H9 (cell line): ENCODE data around the gene TUBGCP5. TPM values are rescaled to one million over a fixed set of nuclear protein-coding genes. Genes with fewer than 3 reads are reported as not detected.
"Not testable (repeated sequence)": the region's sequence is repeated elsewhere in the genome, so short reads cannot be mapped to it uniquely, and the experiment has no call there.

Source experiments
- DNase-seq: peaks from one replicate; pipeline ENCODE4 v3.0.0-alpha.2; 2017
- H2AFZ ChIP-seq: one replicate; pipeline ENCODE4 v1.6.1; 2013; ENCODE audit warnings: mild to moderate bottlenecking, low read length, control low read depth, moderate library complexity
- H2AK5ac ChIP-seq: 2 replicates; pipeline ENCODE4 v1.6.1; 2013; ENCODE audit warnings: low read length, control low read depth, mixed read lengths; ENCODE audit not compliant: insufficient read length
- H2BK120ac ChIP-seq: one replicate; pipeline ENCODE4 v1.6.1; 2013; ENCODE audit warnings: low read depth, mild to moderate bottlenecking, low read length, control low read depth, inconsistent platforms; ENCODE audit not compliant: poor library complexity, severe bottlenecking
- H2BK12ac ChIP-seq: 2 replicates; pipeline ENCODE4 v1.6.1; 2013; ENCODE audit warnings: low read length, control low read depth, mixed read lengths, low read depth; ENCODE audit not compliant: insufficient read length
- H2BK15ac ChIP-seq: 2 replicates; pipeline ENCODE4 v1.6.1; 2013; ENCODE audit warnings: low read depth, low read length, control low read depth
- H2BK20ac ChIP-seq: one replicate; pipeline ENCODE4 v1.6.1; 2013; ENCODE audit warnings: low read depth, mild to moderate bottlenecking, low read length, control low read depth, inconsistent platforms; ENCODE audit not compliant: poor library complexity, severe bottlenecking
- H2BK5ac ChIP-seq: 2 replicates; pipeline ENCODE4 v1.6.1; 2013; ENCODE audit warnings: low read length, control low read depth, mixed read lengths; ENCODE audit not compliant: insufficient read length
- H3K14ac ChIP-seq: 2 replicates; pipeline ENCODE4 v1.6.1; 2013; ENCODE audit warnings: low read length, control low read depth; ENCODE audit not compliant: insufficient read depth
- H3K18ac ChIP-seq: 2 replicates; pipeline ENCODE4 v1.6.1; 2013; ENCODE audit warnings: low read depth, mild to moderate bottlenecking, mixed read lengths, low read length, control low read depth; ENCODE audit not compliant: insufficient read length
- H3K23ac ChIP-seq: 2 replicates; pipeline ENCODE4 v1.6.1; 2013; ENCODE audit warnings: low read length, control low read depth, mixed read lengths, low read depth; ENCODE audit not compliant: insufficient read length
- H3K23me2 ChIP-seq: 2 replicates; pipeline ENCODE4 v1.6.1; 2013; ENCODE audit warnings: low read depth, mild to moderate bottlenecking, mixed read lengths, low read length, control low read depth; ENCODE audit not compliant: insufficient read length, poor library complexity, severe bottlenecking
- H3K27ac ChIP-seq: 2 replicates; pipeline ENCODE4 v1.5.1; 2013; ENCODE audit warnings: low read length, control low read depth, mixed read lengths, low read depth; ENCODE audit not compliant: insufficient read length
- H3K27me3 ChIP-seq: 2 replicates; pipeline ENCODE4 v1.6.1; 2013; ENCODE audit warnings: low read length, control low read depth, inconsistent platforms; ENCODE audit not compliant: insufficient read depth
- H3K4ac ChIP-seq: 2 replicates; pipeline ENCODE4 v1.6.1; 2013; ENCODE audit warnings: low read depth, mild to moderate bottlenecking, control low read depth, inconsistent platforms, low read length, moderate library complexity
- H3K4me1 ChIP-seq: 2 replicates; pipeline ENCODE4 v1.6.1; 2013; ENCODE audit warnings: low read length, control low read depth, inconsistent platforms; ENCODE audit not compliant: insufficient read depth
- H3K4me2 ChIP-seq: 2 replicates; pipeline ENCODE4 v1.6.1; 2013; ENCODE audit warnings: low read length, control low read depth, mixed read lengths; ENCODE audit not compliant: insufficient read length, insufficient read depth
- H3K56ac ChIP-seq: 2 replicates; pipeline ENCODE4 v1.6.1; 2013; ENCODE audit warnings: low read depth, mild to moderate bottlenecking, mixed read lengths, low read length, control low read depth; ENCODE audit not compliant: insufficient read length
- H3K79me1 ChIP-seq: 2 replicates; pipeline ENCODE4 v1.6.1; 2013; ENCODE audit warnings: low read depth, mild to moderate bottlenecking, moderate library complexity, low read length, control low read depth, inconsistent platforms; ENCODE audit not compliant: insufficient read depth, poor library complexity, severe bottlenecking
- H3K79me2 ChIP-seq: 2 replicates; pipeline ENCODE4 v1.6.1; 2013; ENCODE audit warnings: low read length, control low read depth, inconsistent platforms; ENCODE audit not compliant: insufficient read depth
- H3K9ac ChIP-seq: 2 replicates; pipeline ENCODE4 v1.6.1; 2013; ENCODE audit warnings: low read length, control low read depth, mixed read lengths; ENCODE audit not compliant: insufficient read length; ENCODE audit errors: extremely low read depth
- H3K9me3 ChIP-seq: one replicate; pipeline ENCODE4 v1.6.1; 2013; ENCODE audit warnings: low read depth, low read length, inconsistent platforms; ENCODE audit not compliant: control insufficient read depth
- H3T11ph ChIP-seq: one replicate; pipeline ENCODE4 v1.6.1; 2013; ENCODE audit warnings: mild to moderate bottlenecking, low read length, control low read depth, inconsistent platforms
- H4K20me1 ChIP-seq: one replicate; pipeline ENCODE4 v1.6.1; 2013; ENCODE audit not compliant: control insufficient read depth, insufficient read length, insufficient read depth
- H4K5ac ChIP-seq: 2 replicates; pipeline ENCODE4 v1.6.1; 2013; ENCODE audit warnings: low read depth, mild to moderate bottlenecking, mixed read lengths, low read length, control low read depth; ENCODE audit not compliant: insufficient read length
- H4K8ac ChIP-seq: replicated peaks from 2 replicates; pipeline ENCODE4 v1.6.1; 2013; ENCODE audit warnings: low read length, control low read depth, mixed read lengths, low read depth; ENCODE audit not compliant: insufficient read length
- H4K91ac ChIP-seq: 2 replicates; pipeline ENCODE4 v1.6.1; 2013; ENCODE audit warnings: low read depth, mild to moderate bottlenecking, moderate library complexity, mixed read lengths, low read length, control low read depth; ENCODE audit not compliant: insufficient read length
- H3K27ac Mint-ChIP-seq, 3 experiments: 2 replicates in 2 of 3; 3 replicates in 1 of 3; pipeline ENCODE4 v1.8.0; 2020 to 2021; ENCODE audit warnings: mixed read lengths in 3 of 3, mild to moderate bottlenecking in 1 of 3, moderate library complexity in 1 of 3
- H3K27me3 Mint-ChIP-seq: 2 replicates; pipeline ENCODE4 v1.8.0; 2021; ENCODE audit warnings: low read depth, mild to moderate bottlenecking, moderate library complexity, mixed read lengths
- H3K36me3 Mint-ChIP-seq, 3 experiments: 2 replicates in 2 of 3; 3 replicates in 1 of 3; pipeline ENCODE4 v1.8.0; 2020 to 2021; ENCODE audit warnings: low read depth in 3 of 3, mixed read lengths in 3 of 3; ENCODE audit not compliant: insufficient read depth in 1 of 3
- H3K4me1 Mint-ChIP-seq, 2 experiments: 2 replicates each; pipeline ENCODE4 v1.8.0; 2020; ENCODE audit warnings: mixed read lengths in 2 of 2
- H3K4me3 Mint-ChIP-seq, 2 experiments: 2 replicates in 1 of 2; 3 replicates in 1 of 2; pipeline ENCODE4 v1.8.0; 2020 to 2021; ENCODE audit warnings: mild to moderate bottlenecking in 2 of 2, mixed read lengths in 2 of 2, moderate library complexity in 1 of 2
- H3K9me3 Mint-ChIP-seq, 2 experiments: 2 replicates in 1 of 2; 3 replicates in 1 of 2; pipeline ENCODE4 v1.8.0; 2020; ENCODE audit warnings: mild to moderate bottlenecking in 2 of 2, mixed read lengths in 2 of 2, moderate library complexity in 1 of 2
- WGBS: extraction: QIAGEN DNeasy Blood & Tissue Kit; methylation state at CpG from one replicate; pipeline ENCODE4 v1.1.7; 2013; ENCODE audit warnings: missing lambda C conversion rate, low lambda C conversion rate, mixed read lengths; ENCODE audit not compliant: insufficient read length; ENCODE audit errors: extremely low coverage; 5-methylcytosine and 5-hydroxymethylcytosine counted together
- total RNA-seq: library from RNA; stranded (reverse); gene quantifications from 2 replicates; pipeline ENCODE4 v1.2.1, GENCODE V29; 2021

TUBGCP5 gene
- total RNA-seq, 1 experiment from 2014 or later, result 15.3 TPM

DNA sequence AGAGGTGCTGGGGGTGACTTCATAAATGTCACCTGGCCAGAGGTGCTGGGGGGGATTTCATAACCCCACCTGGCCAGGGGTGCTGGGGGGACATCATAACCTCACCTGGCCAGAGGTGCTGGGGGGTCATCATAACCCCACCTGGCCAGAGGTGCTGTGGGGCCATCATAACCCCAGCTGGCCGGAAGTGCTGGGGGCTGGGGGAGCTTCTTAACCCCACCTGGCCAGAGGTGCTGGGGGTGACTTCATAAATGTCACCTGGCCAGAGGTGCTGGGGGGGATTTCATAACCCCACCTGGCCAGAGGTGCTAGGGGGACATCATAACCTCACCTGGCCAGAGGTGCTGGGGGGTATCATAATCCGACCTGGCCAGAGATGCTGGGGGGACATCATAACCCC, 4.6 kb upstream of the TUBGCP5 start:
- H2BK12ac ChIP-seq, H2AFZ ChIP-seq, H3K27ac ChIP-seq, H3K79me1 ChIP-seq, H3K18ac ChIP-seq, H3K23me2 ChIP-seq, DNase-seq, H4K8ac ChIP-seq, H2BK120ac ChIP-seq, H2BK20ac ChIP-seq, H3K27me3 ChIP-seq, H3K36me3 Mint-ChIP-seq, H3T11ph ChIP-seq, H3K4me1 Mint-ChIP-seq, H3K27me3 Mint-ChIP-seq, H3K4me2 ChIP-seq, H3K27ac Mint-ChIP-seq, H3K14ac ChIP-seq, H4K20me1 ChIP-seq, H4K91ac ChIP-seq, H3K9me3 ChIP-seq, H3K4ac ChIP-seq, H3K79me2 ChIP-seq, H2BK15ac ChIP-seq, H3K23ac ChIP-seq, H3K4me3 Mint-ChIP-seq, H2BK5ac ChIP-seq, H3K56ac ChIP-seq, H3K9ac ChIP-seq, H2AK5ac ChIP-seq, H3K4me1 ChIP-seq, H4K5ac ChIP-seq: not testable (repeated sequence)
- WGBS, result no CpG with 5 or more reads among the region's 2 CpGs
- H3K9me3 Mint-ChIP-seq, result peaks cover 5 to 20% of the 10 kb centered on the region in 2 experiments; a peak in 3 of 5 replicates

- H3K56ac ChIP-seq, H3K4ac ChIP-seq, H2BK15ac ChIP-seq, H3K18ac ChIP-seq, H2AK5ac ChIP-seq, H3K9me3 ChIP-seq, H2BK5ac ChIP-seq, H3K23ac ChIP-seq, H3K36me3 Mint-ChIP-seq, H3K27me3 ChIP-seq, H3K27me3 Mint-ChIP-seq, H3K4me3 Mint-ChIP-seq, H3K79me1 ChIP-seq, H2BK20ac ChIP-seq, H3K79me2 ChIP-seq, H2BK120ac ChIP-seq, H3K14ac ChIP-seq, H2BK12ac ChIP-seq, H4K8ac ChIP-seq, H4K20me1 ChIP-seq, H3K4me2 ChIP-seq, H3K23me2 ChIP-seq, H4K91ac ChIP-seq, H4K5ac ChIP-seq, H2AFZ ChIP-seq, H3T11ph ChIP-seq, H3K27ac ChIP-seq, DNase-seq, H3K4me1 Mint-ChIP-seq, H3K4me1 ChIP-seq, H3K9ac ChIP-seq, H3K27ac Mint-ChIP-seq: not testable (repeated sequence)
- WGBS, result no CpG with 5 or more reads among the region's 4 CpGs
- peaks cover 7 to 24% of the 10 kb centered on the region in 2 experiments; a peak in 4 of 5 replicates for H3K9me3 Mint-ChIP-seq
Measured at GRCh38 chr15:23043535-23043934, 4.2 kb upstream of the TUBGCP5 start.
